B cell (primary cell): ENCODE results near the gene ZDHHC21. TPM values are rescaled to one million over a fixed set of nuclear protein-coding genes. Genes with fewer than 3 reads are reported as not detected.

Experiments
- ATAC-seq: fragments of 200-7000 bp; cut with Tn5 transposase; one replicate; pipeline ENCODE4 v1.10.0; 2021; ENCODE audit warnings: low read depth, mild to moderate bottlenecking, moderate number of reproducible peaks, moderate library complexity
- CTCF ChIA-PET: fragments of 350-600 bp; sonication (Branson Sonifier 250); formaldehyde crosslinking; loops from one replicate; lab custom pipeline; 2021; ENCODE audit warnings: antibody characterized with exemption, inconsistent platforms; lab: Charles Lee
- POLR2A ChIA-PET: fragments of 350-600 bp; sonication (Branson Sonifier 250); formaldehyde crosslinking; loops from one replicate; lab custom pipeline; 2021; ENCODE audit warnings: antibody characterized with exemption; lab: Charles Lee
- DNase-seq: peaks from one replicate; pipeline ENCODE4 v3.0.0; 2013
- H2AFZ ChIP-seq: 2 replicates; pipeline ENCODE4 v1.6.1; 2012; ENCODE audit warnings: mild to moderate bottlenecking, low read depth, low read length; ENCODE audit not compliant: insufficient read depth, poor library complexity, severe bottlenecking
- H3K27ac ChIP-seq, 2 donors: 1 replicate in 1 of 2; 2 replicates in 1 of 2; pipeline ENCODE4 v1.5.1; 2012 to 2013; ENCODE audit warnings: low read length in 2 of 2, mild to moderate bottlenecking in 2 of 2, moderate library complexity in 1 of 2
- H3K27me3 ChIP-seq, 4 experiments: fragments of 200-600 bp in 1 of 4; sonication (generic) in 1 of 4; replicated peaks in 1 of 4; 1 replicate in 2 of 4; 2 replicates in 2 of 4; pipeline versions ENCODE4 v1.6.1 to v1.7.0; 2013 to 2016; ENCODE audit warnings: low read length in 3 of 4, mild to moderate bottlenecking in 2 of 4, mixed read lengths in 1 of 4, moderate library complexity in 1 of 4; ENCODE audit not compliant: insufficient read depth in 4 of 4, control insufficient read depth in 3 of 4; ENCODE audit errors: control extremely low read depth in 1 of 4
- H3K36me3 ChIP-seq, 2 experiments: replicated peaks in 1 of 2; 1 replicate in 1 of 2; 2 replicates in 1 of 2; pipeline versions ENCODE4 v1.6.1 to v1.7.1; 2013; ENCODE audit warnings: low read length in 1 of 2; ENCODE audit not compliant: insufficient read depth in 2 of 2, control insufficient read depth in 1 of 2; ENCODE audit errors: control extremely low read depth in 1 of 2, extremely low read depth in 1 of 2
- H3K4me1 ChIP-seq, 2 donors: fragments of 200-600 bp in 1 of 2; sonication (generic) in 1 of 2; 1 replicate in 1 of 2; 2 replicates in 1 of 2; pipeline versions ENCODE4 v1.5.1 to v1.6.1; 2013 to 2017; ENCODE audit warnings: low read length in 2 of 2; ENCODE audit not compliant: control insufficient read depth in 2 of 2, insufficient read depth in 2 of 2
- H3K4me2 ChIP-seq: replicated peaks from 2 replicates; pipeline ENCODE3; 2012; ENCODE audit warnings: mild to moderate bottlenecking, low read depth, low read length; ENCODE audit not compliant: poor library complexity, severe bottlenecking
- H3K4me3 ChIP-seq, 5 experiments: fragments of 200-600 bp in 1 of 5; sonication (generic) in 1 of 5; 1 replicate in 3 of 5; 2 replicates in 2 of 5; pipeline versions ENCODE4 v1.5.1 to v1.7.0; 2011 to 2016; ENCODE audit warnings: low read length in 4 of 5, mild to moderate bottlenecking in 4 of 5, low read depth in 2 of 5, control low read depth in 1 of 5, moderate library complexity in 1 of 5; ENCODE audit not compliant: insufficient read depth in 1 of 5; ENCODE audit errors: control extremely low read depth in 1 of 5, extremely low read depth in 1 of 5
- H3K79me2 ChIP-seq: fragments of 200-600 bp; sonication (generic); one replicate; pipeline ENCODE4 v1.6.0; 2016; ENCODE audit warnings: low read length; ENCODE audit not compliant: control insufficient read depth, insufficient read depth
- H3K9ac ChIP-seq: fragments of 200-600 bp; sonication (generic); 2 replicates; pipeline ENCODE4 v1.6.1; 2017; ENCODE audit warnings: mild to moderate bottlenecking, low read length, moderate library complexity
- H3K9me3 ChIP-seq, 3 donors: one replicate each; pipeline versions ENCODE4 v1.6.1 to v1.7.1; 2013; ENCODE audit warnings: low read length in 2 of 3; ENCODE audit not compliant: control insufficient read depth in 2 of 3, insufficient read depth in 1 of 3; ENCODE audit errors: control extremely low read depth in 1 of 3
- H4K20me1 ChIP-seq: 2 replicates; pipeline ENCODE4 v1.6.0; 2012; ENCODE audit warnings: mild to moderate bottlenecking, low read length; ENCODE audit not compliant: insufficient read depth, control insufficient read depth, poor library complexity, severe bottlenecking
- H3K27ac Mint-ChIP-seq: one replicate; pipeline ENCODE4 v1.8.0; 2021; ENCODE audit warnings: mixed read lengths
- H3K27me3 Mint-ChIP-seq: one replicate; pipeline ENCODE4 v1.8.0; 2021; ENCODE audit warnings: mixed read lengths
- H3K4me1 Mint-ChIP-seq: one replicate; pipeline ENCODE4 v1.8.0; 2021; ENCODE audit warnings: mixed read lengths
- H3K4me3 Mint-ChIP-seq: one replicate; pipeline ENCODE4 v1.8.0; 2021; ENCODE audit warnings: mixed read lengths
- H3K9me3 Mint-ChIP-seq: one replicate; pipeline ENCODE4 v1.8.0; 2022; ENCODE audit warnings: mixed read lengths; ENCODE audit not compliant: insufficient read depth
- EZH2 ChIP-seq: IDR thresholded peaks from 2 replicates; pipeline ENCODE4 v1.6.1; 2012; ENCODE audit warnings: borderline replicate concordance, low read depth, mild to moderate bottlenecking, moderate library complexity, low read length; ENCODE audit not compliant: insufficient read depth, poor library complexity, severe bottlenecking
- WGBS: methylation state at CpG from one replicate; pipeline ENCODE4 v1.1.5; 2013; ENCODE audit warnings: missing lambda C conversion rate; ENCODE audit not compliant: insufficient coverage; 5-methylcytosine and 5-hydroxymethylcytosine counted together
- intact Hi-C: fragments of 100-400 bp; cut with micrococcal nuclease; formaldehyde crosslinking; loops from one replicate; pipeline ENCODE4 v1.10.0; 2022
- polyA plus RNA-seq: library from polyadenylated mRNA; depleted of rRNA; stranded (reverse); fragments of >200 nt; gene quantifications from 2 replicates; pipeline ENCODE4 v1.2.3, GENCODE V29; 2012
- total RNA-seq, 2 donors: library from RNA; stranded (reverse); fragments of 120-200 nt in 1 of 2; gene quantifications; 1 replicate in 1 of 2; 2 replicates in 1 of 2; pipeline versions ENCODE4 v1.2.3 to v1.2.4, GENCODE V29; 2013 to 2022
- TF ChIP-seq, protein P1 (sequence below): fragments of 200-600 bp; IDR thresholded peaks from one replicate; pipeline ENCODE4 v1.8.0; 2022; ENCODE audit warnings: antibody characterized with exemption, mild to moderate bottlenecking

Gene ZDHHC21
- total and polyA plus RNA-seq, 2 donors (not counting 1 experiment from before 2014, with no cell fraction given) = 10.3 to 39.7 TPM

DNA sequence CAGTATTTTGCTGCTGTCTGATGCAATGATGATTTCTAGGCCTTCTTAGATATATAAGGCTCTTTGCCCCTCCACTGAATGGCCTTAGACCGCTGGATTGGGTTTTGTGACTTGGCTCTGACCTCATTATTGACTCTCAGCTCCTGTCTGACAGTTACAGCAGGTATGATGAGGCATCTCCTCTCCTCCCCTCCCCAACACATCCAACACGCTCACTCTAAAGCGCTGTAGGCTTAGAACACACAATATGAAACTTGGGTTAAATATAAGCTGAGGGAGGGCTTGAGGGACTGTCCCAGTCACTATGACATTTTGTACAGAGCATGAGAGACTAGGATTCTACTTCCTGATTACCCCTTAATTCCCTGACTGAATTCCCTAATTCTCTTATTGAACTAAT, 48.1 kb upstream of the ZDHHC21 start:
- H3K27ac ChIP-seq = no peak overlapping the region
- Mint-ChIP-seq H3K27ac (no peak overlapping the region), H3K4me3 (no peak overlapping the region), H3K9me3 (peaks cover 2% of the 10 kb centered on the region), H3K27me3 (peaks cover 21% of the 10 kb centered on the region), H3K4me1 (no peaks in the 10 kb centered on the region)
- H3K79me2 ChIP-seq = no peaks in the 10 kb centered on the region
- POLR2A ChIA-PET = no interaction called here
- no peak overlapping the region for H3K9ac ChIP-seq
- no CpG with 5 or more reads among the region's 3 CpGs for WGBS
- DNase-seq (no peak), ATAC-seq (no peak)
- no peak overlapping the region for H2AFZ ChIP-seq
- no peaks in the 10 kb centered on the region for H4K20me1 ChIP-seq
- no peaks in the 10 kb centered on the region for H3K9me3 ChIP-seq
- H3K4me1 ChIP-seq = no peaks in the 10 kb centered on the region
- peaks cover 0 to 10% (median 0%) of the 10 kb centered on the region in 4 experiments for H3K27me3 ChIP-seq
- intact Hi-C loops = no loop called here
- H3K4me2 ChIP-seq = no peak overlapping the region
- H3K4me3 ChIP-seq = no peak overlapping the region
- TF ChIP-seq, protein P1, sequence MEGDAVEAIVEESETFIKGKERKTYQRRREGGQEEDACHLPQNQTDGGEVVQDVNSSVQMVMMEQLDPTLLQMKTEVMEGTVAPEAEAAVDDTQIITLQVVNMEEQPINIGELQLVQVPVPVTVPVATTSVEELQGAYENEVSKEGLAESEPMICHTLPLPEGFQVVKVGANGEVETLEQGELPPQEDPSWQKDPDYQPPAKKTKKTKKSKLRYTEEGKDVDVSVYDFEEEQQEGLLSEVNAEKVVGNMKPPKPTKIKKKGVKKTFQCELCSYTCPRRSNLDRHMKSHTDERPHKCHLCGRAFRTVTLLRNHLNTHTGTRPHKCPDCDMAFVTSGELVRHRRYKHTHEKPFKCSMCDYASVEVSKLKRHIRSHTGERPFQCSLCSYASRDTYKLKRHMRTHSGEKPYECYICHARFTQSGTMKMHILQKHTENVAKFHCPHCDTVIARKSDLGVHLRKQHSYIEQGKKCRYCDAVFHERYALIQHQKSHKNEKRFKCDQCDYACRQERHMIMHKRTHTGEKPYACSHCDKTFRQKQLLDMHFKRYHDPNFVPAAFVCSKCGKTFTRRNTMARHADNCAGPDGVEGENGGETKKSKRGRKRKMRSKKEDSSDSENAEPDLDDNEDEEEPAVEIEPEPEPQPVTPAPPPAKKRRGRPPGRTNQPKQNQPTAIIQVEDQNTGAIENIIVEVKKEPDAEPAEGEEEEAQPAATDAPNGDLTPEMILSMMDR = no peak
- TF ChIP-seq EZH2 = no peak
- no peaks in the 10 kb centered on the region for H3K36me3 ChIP-seq
- CTCF ChIA-PET = interaction anchor here (0.8 kb wide), 1 partner anchor 25 kb away, joined by 3 read pairs; no protein-coding TSS in a partner anchor

DNA sequence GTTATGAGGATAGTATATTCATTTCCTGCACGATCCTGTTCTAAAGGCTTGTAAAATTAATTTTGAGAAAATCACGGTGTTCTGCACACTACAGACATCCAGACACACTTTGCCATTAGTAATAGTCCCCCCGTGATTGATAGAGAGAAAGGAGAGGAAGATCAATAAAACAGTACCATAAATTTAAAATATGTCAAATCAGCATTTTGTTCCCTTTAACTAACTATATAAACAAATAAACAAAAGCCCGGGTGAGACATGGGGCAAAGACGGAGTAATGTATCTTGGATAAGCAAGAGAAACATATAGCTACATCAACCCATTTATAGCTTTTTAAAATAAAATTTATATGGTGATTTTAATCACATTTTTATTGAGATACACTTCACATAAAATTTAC, 39.9 kb upstream of the ZDHHC21 start:
- no peaks in the 10 kb centered on the region for H3K9me3 Mint-ChIP-seq
- Histone ChIP-seq H4K20me1 (no peaks in the 10 kb centered on the region), H3K79me2 (no peaks in the 10 kb centered on the region), H3K4me1 (no peaks in the 10 kb centered on the region), H3K36me3 (no peaks in the 10 kb centered on the region), H2AFZ (no peak overlapping the region), H3K9me3 (no peaks in the 10 kb centered on the region), H3K27ac (no peak overlapping the region), H3K4me3 (no peak overlapping the region), H3K4me2 (no peak overlapping the region), H3K27me3 (peaks cover 0 to 13% (median 2%) of the 10 kb centered on the region in 4 experiments), H3K9ac (no peak overlapping the region)
- TF ChIP-seq, protein P1 = no peak
- TF ChIP-seq EZH2 = no peak
- CTCF ChIA-PET = interaction anchor here (0.5 kb wide), 1 partner anchor 9 kb away, joined by 3 read pairs; no protein-coding TSS in a partner anchor
- H3K4me3 Mint-ChIP-seq = no peak overlapping the region
- H3K27me3 Mint-ChIP-seq = peaks cover 20% of the 10 kb centered on the region
- intact Hi-C loops = no loop called here
- H3K27ac Mint-ChIP-seq = no peak overlapping the region
- DNase-seq = no peak
- no CpG with 5 or more reads among the region's 5 CpGs for WGBS
- H3K4me1 Mint-ChIP-seq = no peaks in the 10 kb centered on the region
- POLR2A ChIA-PET = no interaction called here
- ATAC-seq = no peak
